NCI-H2029 (cell line): ENCODE measurements around the gene TCF23.
"Not testable (repeated sequence)": the region's sequence is repeated elsewhere in the genome, so short reads cannot be mapped to it uniquely, and the experiment has no call there.

Experiments
- DNase-seq: peaks from one replicate; lab custom pipeline; 2025; lab: John Stamatoyannopoulos, UW

TCF23 gene

GRCh38 chr2:27148801-27149439 lies at the start of gene TCF23:
TCF23 (plus strand) TSS chr2:27149004; CDS start chr2:27149134, 130 bp downstream.
- no peak for DNase-seq

- DNase-seq, result no peak
Measured at GRCh38 chr2:27099334-27099955, 49.4 kb upstream of the TCF23 start.

GRCh38 chr2:27100036-27100435 lies 48.8 kb upstream of the TCF23 start:
- no peak for DNase-seq

GRCh38 chr2:27102329-27102728 lies 46.5 kb upstream of the TCF23 start:
- DNase-seq, result no peak

- no peak for DNase-seq
Measured at GRCh38 chr2:27105981-27106380, 42.8 kb upstream of the TCF23 start.

GRCh38 chr2:27108221-27108620 lies 40.6 kb upstream of the TCF23 start:
- no peak for DNase-seq

GRCh38 chr2:27109083-27109482 lies 39.7 kb upstream of the TCF23 start:
- DNase-seq, result no peak

GRCh38 chr2:27110603-27111352 lies 38.0 kb upstream of the TCF23 start:
- not testable (repeated sequence) for DNase-seq

- not testable (repeated sequence) for DNase-seq
Measured at GRCh38 chr2:27111392-27112078, 37.3 kb upstream of the TCF23 start.

GRCh38 chr2:27115519-27115918 lies 33.3 kb upstream of the TCF23 start:
- DNase-seq, result no peak

- no peak for DNase-seq
Measured at GRCh38 chr2:27117995-27118524, 30.7 kb upstream of the TCF23 start.

- DNase-seq, result no peak
Measured at GRCh38 chr2:27118525-27119329, 30.1 kb upstream of the TCF23 start, which contains the start of gene CGREF1. CGREF1 (minus strand) TSS chr2:27119128; CDS start chr2:27104366, 14,762 bp downstream.

GRCh38 chr2:27119330-27119670 lies 29.5 kb upstream of the TCF23 start:
- DNase-seq, result not testable (repeated sequence)

GRCh38 chr2:27121906-27122305 lies 26.9 kb upstream of the TCF23 start:
- DNase-seq, result no peak

GRCh38 chr2:27122791-27123190 lies 26.0 kb upstream of the TCF23 start:
- DNase-seq, result no peak

- DNase-seq, result no peak
Measured at GRCh38 chr2:27123302-27124150, 25.3 kb upstream of the TCF23 start, which contains the start of gene ABHD1. ABHD1 (plus strand) TSS chr2:27123815; CDS start chr2:27123949, 134 bp downstream.

- no peak for DNase-seq
Measured at GRCh38 chr2:27125104-27125503, 23.7 kb upstream of the TCF23 start.

- no peak for DNase-seq
Measured at GRCh38 chr2:27126252-27126710, 22.5 kb upstream of the TCF23 start.

- DNase-seq, result no peak
Measured at GRCh38 chr2:27127883-27128667, 20.7 kb upstream of the TCF23 start.
